ENCODE measurements around the gene LRRC8C. TPM values are rescaled to one million over a fixed set of nuclear protein-coding genes. Genes with fewer than 3 reads are reported as not detected.

The LRRC8C gene
- total RNA-seq (2022), result 4.4 TPM in 2 replicates
- Bru-seq, nascent RNA, result percentile 70 among the genes with signal in this experiment
- BruChase-seq, experiment 1, labeled RNA remaining after a 6-hour chase, result percentile 66 among the genes with signal in this experiment
- BruChase-seq, experiment 2, labeled RNA remaining after a 2-hour chase, result percentile 89 among the genes with signal in this experiment
- long read RNA-seq, full-length matches to known transcripts, result 12 of 13 reads
- long read RNA-seq, partial matches to known transcripts, result 0 of 13 reads
- long read RNA-seq, other reads (novel, unspliced or antisense), result 1 of 13 reads

DNA sequence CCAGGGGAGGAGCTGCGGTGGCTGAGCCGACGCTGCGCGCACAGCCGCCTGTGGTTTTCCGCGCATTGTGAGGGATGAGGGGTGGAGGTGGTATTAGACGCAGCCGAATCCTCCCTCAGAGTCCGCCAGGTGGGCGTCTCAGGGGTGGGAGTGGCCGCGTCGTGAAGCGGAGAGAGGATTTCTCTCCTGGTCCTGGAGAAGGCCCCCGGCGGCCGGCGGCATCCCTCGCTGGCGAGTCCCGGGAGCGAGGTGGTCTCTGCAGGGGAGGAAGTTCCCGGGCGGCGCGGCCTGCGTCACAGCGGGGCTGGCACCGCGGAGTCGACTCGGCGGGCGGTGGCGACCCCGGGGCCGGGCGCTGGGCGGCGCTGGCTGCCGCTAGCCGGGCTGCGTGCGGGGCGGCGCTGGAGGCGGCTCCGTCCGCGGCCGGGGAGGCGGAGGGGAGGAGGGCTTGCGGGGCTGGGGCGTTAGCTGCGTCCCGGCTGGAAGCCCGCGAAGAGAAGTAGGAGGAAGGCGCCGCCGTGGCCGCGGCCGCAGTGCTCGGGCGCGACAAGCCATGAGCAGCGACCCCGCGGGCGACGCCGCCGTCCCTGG lies at the start of gene LRRC8C:
Gene LRRC8C (plus strand): TSS at position 464 of the 591 bp plus-strand sequence. CDS start 53,354 bp downstream, outside the sequence.
- DNase-seq (ENCODE audit: unreplicated experiment), result peak; percentile 59
- CTCF ChIA-PET, result interaction anchor here (0.6 to 7.5 kb wide), 15 partner anchors 9 to 1645 kb away, joined by 3 to 93 read pairs (median 3); no protein-coding TSS in a partner anchor
- Mint-ChIP-seq H3K9me3 (ENCODE audit: unreplicated experiment) (no peaks in the 10 kb centered on the region), H3K27ac (ENCODE audit: low read depth, unreplicated experiment) (peak within 1 kb of the TSS; percentile 57), H3K36me3 (ENCODE audit: insufficient read depth, unreplicated experiment) (no peaks in the 10 kb centered on the region), H3K27me3 (ENCODE audit: insufficient read depth, unreplicated experiment) (no peaks in the 10 kb centered on the region), H3K4me1 (ENCODE audit: insufficient read depth, unreplicated experiment) (peaks cover 18% of the 10 kb centered on the region), H3K4me3 (ENCODE audit: unreplicated experiment) (peak within 1 kb of the TSS; percentile 85)
- intact Hi-C loops (cut with micrococcal nuclease), result loop anchor here (1.0 to 10.0 kb wide), 3 partner anchors 131 to 355 kb away; no protein-coding TSS in a partner anchor
- BruUV-seq (replicated peaks), result no TSS peak
- TF ChIP-seq, protein P1, sequence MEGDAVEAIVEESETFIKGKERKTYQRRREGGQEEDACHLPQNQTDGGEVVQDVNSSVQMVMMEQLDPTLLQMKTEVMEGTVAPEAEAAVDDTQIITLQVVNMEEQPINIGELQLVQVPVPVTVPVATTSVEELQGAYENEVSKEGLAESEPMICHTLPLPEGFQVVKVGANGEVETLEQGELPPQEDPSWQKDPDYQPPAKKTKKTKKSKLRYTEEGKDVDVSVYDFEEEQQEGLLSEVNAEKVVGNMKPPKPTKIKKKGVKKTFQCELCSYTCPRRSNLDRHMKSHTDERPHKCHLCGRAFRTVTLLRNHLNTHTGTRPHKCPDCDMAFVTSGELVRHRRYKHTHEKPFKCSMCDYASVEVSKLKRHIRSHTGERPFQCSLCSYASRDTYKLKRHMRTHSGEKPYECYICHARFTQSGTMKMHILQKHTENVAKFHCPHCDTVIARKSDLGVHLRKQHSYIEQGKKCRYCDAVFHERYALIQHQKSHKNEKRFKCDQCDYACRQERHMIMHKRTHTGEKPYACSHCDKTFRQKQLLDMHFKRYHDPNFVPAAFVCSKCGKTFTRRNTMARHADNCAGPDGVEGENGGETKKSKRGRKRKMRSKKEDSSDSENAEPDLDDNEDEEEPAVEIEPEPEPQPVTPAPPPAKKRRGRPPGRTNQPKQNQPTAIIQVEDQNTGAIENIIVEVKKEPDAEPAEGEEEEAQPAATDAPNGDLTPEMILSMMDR (IDR thresholded peaks at IDR 0.05; ENCODE audit: unreplicated experiment), result peak; percentile 40
- POLR2A ChIA-PET, result interaction anchor here (0.7 to 2.4 kb wide), 6 partner anchors 11 to 664 kb away, joined by 3 to 7 read pairs (median 4); no protein-coding TSS in a partner anchor

DNA sequence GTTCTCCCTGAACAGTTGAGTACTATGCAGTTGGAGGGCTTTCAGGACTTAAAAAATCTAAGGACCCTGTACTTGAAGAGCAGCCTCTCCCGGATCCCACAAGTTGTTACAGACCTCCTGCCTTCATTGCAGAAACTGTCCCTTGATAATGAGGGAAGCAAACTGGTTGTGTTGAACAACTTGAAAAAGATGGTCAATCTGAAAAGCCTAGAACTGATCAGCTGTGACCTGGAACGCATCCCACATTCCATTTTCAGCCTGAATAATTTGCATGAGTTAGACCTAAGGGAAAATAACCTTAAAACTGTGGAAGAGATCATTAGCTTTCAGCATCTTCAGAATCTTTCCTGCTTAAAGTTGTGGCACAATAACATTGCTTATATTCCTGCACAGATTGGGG lies 48.7 kb upstream of the LRRC8C start:
- CTCF ChIA-PET, result interaction anchor here (1.1 to 1.2 kb wide), 2 partner anchors 179 to 600 kb away, joined by 3 read pairs; no protein-coding TSS in a partner anchor
- TF ChIP-seq, protein P1 (IDR thresholded peaks at IDR 0.05; ENCODE audit: unreplicated experiment), result no peak
- intact Hi-C loops (cut with micrococcal nuclease), result no loop called here
- H3K9me3 Mint-ChIP-seq (ENCODE audit: unreplicated experiment), result no peaks in the 10 kb centered on the region
- peaks cover 4% of the 10 kb centered on the region for H3K4me1 Mint-ChIP-seq (ENCODE audit: insufficient read depth, unreplicated experiment)
- peaks cover 7% of the 10 kb centered on the region for H3K36me3 Mint-ChIP-seq (ENCODE audit: insufficient read depth, unreplicated experiment)
- BruUV-seq (replicated peaks), result no TSS peak
- POLR2A ChIA-PET, result no interaction called here
- no peaks in the 10 kb centered on the region for H3K27me3 Mint-ChIP-seq (ENCODE audit: insufficient read depth, unreplicated experiment)
- DNase-seq (ENCODE audit: unreplicated experiment), result no peak
- H3K27ac Mint-ChIP-seq (ENCODE audit: low read depth, unreplicated experiment), result no peak overlapping the region
- H3K4me3 Mint-ChIP-seq (ENCODE audit: unreplicated experiment), result no peak overlapping the region

DNA sequence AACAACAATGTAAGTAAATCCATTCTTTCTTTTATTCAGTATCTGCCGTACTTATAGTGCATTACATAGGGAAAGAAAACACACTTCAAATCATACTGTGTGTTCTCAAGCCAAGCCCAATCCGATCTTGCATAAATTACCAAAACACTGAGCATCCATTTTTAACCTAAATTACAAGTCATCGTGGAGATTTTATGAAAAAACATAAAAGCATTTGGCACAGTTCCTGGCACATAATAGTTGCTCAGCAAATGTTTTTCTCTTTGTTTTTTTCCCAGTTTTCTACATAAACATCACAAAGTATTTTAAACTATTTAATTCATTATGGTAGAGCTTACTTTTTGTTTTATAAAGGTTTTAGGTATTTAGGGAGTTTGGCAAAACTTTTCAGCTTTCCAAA lies 48.1 kb upstream of the LRRC8C start:
- no peaks in the 10 kb centered on the region for H3K9me3 Mint-ChIP-seq (ENCODE audit: unreplicated experiment)
- no peaks in the 10 kb centered on the region for H3K27me3 Mint-ChIP-seq (ENCODE audit: insufficient read depth, unreplicated experiment)
- H3K4me3 Mint-ChIP-seq (ENCODE audit: unreplicated experiment), result no peak overlapping the region
- intact Hi-C loops (cut with micrococcal nuclease), result no loop called here
- H3K27ac Mint-ChIP-seq (ENCODE audit: low read depth, unreplicated experiment), result no peak overlapping the region
- CTCF ChIA-PET, result interaction anchor here (1.2 kb wide), 1 partner anchor 600 kb away, joined by 3 read pairs; no protein-coding TSS in a partner anchor
- H3K36me3 Mint-ChIP-seq (ENCODE audit: insufficient read depth, unreplicated experiment), result peaks cover 10% of the 10 kb centered on the region
- no TSS peak for BruUV-seq (replicated peaks)
- TF ChIP-seq, protein P1 (IDR thresholded peaks at IDR 0.05; ENCODE audit: unreplicated experiment), result no peak
- POLR2A ChIA-PET, result no interaction called here
- peaks cover 9% of the 10 kb centered on the region for H3K4me1 Mint-ChIP-seq (ENCODE audit: insufficient read depth, unreplicated experiment)
- no peak for DNase-seq (ENCODE audit: unreplicated experiment)

DNA sequence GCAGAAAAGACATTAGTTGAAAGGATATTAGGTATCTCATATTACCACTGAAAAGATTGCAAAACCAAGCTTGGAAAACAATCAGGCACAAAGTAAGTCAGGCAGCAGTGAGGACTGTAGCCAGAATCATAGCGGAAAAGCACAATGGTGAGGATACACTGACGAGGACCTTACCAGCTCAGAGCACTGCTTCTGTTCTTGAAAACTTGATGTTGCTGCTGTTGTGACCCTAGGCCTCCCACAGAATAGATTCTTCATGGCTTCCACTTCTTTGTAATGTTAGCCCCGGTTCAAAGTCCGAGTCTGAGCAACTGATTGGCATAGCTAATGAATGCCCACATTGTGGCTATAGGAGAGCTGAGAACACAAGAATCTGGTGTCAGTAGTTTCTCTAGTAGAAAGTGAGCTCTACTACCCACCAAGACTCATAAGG lies 45.2 kb upstream of the LRRC8C start:
- no peaks in the 10 kb centered on the region for H3K27me3 Mint-ChIP-seq (ENCODE audit: insufficient read depth, unreplicated experiment)
- intact Hi-C loops (cut with micrococcal nuclease), result no loop called here
- no peak overlapping the region for H3K27ac Mint-ChIP-seq (ENCODE audit: low read depth, unreplicated experiment)
- TF ChIP-seq, protein P1 (IDR thresholded peaks at IDR 0.05; ENCODE audit: unreplicated experiment), result no peak
- peaks cover 21% of the 10 kb centered on the region for H3K4me1 Mint-ChIP-seq (ENCODE audit: insufficient read depth, unreplicated experiment)
- DNase-seq (ENCODE audit: unreplicated experiment), result no peak
- no TSS peak for BruUV-seq (replicated peaks)
- H3K36me3 Mint-ChIP-seq (ENCODE audit: insufficient read depth, unreplicated experiment), result peaks cover 8% of the 10 kb centered on the region
- ChIA-PET POLR2A (no interaction called here), CTCF (interaction anchor here (0.7 to 1.5 kb wide), 2 partner anchors 9 to 104 kb away, joined by 3 to 4 read pairs; no protein-coding TSS in a partner anchor)
- H3K4me3 Mint-ChIP-seq (ENCODE audit: unreplicated experiment), result no peak overlapping the region
- no peaks in the 10 kb centered on the region for H3K9me3 Mint-ChIP-seq (ENCODE audit: unreplicated experiment)

Measured in MCF 10A (cell line).